ENCODE results near the gene PCDHA13.

PCDHA13 gene

DNA sequence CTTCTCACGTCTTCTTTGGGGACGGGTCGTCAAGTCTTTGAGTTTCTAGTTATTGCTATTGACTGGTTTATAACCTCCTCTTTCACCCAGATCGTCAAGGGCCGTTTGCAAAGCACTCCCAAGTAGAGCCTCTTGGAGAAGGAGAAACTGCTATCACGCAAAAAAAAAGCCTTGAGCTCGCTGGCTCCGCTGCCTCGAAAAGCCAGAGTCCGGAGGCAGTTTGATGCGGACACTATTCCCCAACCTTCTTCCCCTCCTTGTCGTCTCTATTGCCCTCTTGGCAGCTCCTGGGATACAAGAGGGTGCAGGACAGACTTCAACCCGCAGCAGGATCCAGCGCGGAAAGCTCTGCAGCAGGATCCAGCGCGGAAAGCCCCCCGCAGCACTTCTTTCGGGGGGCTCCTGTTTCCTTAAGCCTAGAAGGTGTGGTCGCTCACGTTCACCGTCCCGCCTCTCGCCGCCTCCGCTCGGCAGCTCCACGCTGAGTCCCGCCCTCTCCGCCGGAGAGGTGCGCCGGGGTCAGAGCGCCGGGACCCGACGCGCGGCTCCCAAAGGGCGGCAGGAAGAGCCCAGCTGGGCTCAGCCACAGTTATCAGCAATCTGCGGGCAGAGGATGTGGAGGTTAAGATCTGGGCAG is 44.0 kb downstream of the PCDHA13 start, which contains the start of gene PCDHAC1:
PCDHAC1 (plus strand) TSS at position 494 of the 637 bp plus-strand sequence. CDS start 594 bp downstream, outside the sequence.
- Histone ChIP-seq H3K4me3 (ENCODE audit: low read depth in 1 of 2, low read length in 2 of 2) (no peak within 1 kb of the TSS), H3K27ac (ENCODE audit: low read length) (no peak within 1 kb of the TSS), H3K27me3 (ENCODE audit: insufficient read depth, low read length, poor library complexity) (no peaks in the 10 kb centered on the region), H2AFZ (ENCODE audit: low read depth, low read length) (no peak within 1 kb of the TSS), H4K20me1 (ENCODE audit: insufficient read depth, low read length) (no peaks in the 10 kb centered on the region), H3K4me2 (ENCODE audit: insufficient read depth, low read length) (no peak within 1 kb of the TSS), H3K36me3 (ENCODE audit: insufficient read depth, low read length) (no peaks in the 10 kb centered on the region), H3K4me1 (ENCODE audit: insufficient read depth, low read length) (no peaks in the 10 kb centered on the region), H3K79me2 (ENCODE audit: insufficient read depth, low read length) (no peaks in the 10 kb centered on the region), H3K9ac (ENCODE audit: low read depth, low read length) (no peak within 1 kb of the TSS), H3K9me3 (ENCODE audit: insufficient read depth, low read length, severe bottlenecking) (peaks cover 4% of the 10 kb centered on the region)
- TF ChIP-seq EZH2 (IDR thresholded peaks at IDR 0.05; ENCODE audit: borderline replicate concordance, low read depth, low read length, severe bottlenecking), result no peak
- TF ChIP-seq, protein P1, sequence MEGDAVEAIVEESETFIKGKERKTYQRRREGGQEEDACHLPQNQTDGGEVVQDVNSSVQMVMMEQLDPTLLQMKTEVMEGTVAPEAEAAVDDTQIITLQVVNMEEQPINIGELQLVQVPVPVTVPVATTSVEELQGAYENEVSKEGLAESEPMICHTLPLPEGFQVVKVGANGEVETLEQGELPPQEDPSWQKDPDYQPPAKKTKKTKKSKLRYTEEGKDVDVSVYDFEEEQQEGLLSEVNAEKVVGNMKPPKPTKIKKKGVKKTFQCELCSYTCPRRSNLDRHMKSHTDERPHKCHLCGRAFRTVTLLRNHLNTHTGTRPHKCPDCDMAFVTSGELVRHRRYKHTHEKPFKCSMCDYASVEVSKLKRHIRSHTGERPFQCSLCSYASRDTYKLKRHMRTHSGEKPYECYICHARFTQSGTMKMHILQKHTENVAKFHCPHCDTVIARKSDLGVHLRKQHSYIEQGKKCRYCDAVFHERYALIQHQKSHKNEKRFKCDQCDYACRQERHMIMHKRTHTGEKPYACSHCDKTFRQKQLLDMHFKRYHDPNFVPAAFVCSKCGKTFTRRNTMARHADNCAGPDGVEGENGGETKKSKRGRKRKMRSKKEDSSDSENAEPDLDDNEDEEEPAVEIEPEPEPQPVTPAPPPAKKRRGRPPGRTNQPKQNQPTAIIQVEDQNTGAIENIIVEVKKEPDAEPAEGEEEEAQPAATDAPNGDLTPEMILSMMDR (IDR thresholded peaks at IDR 0.05; ENCODE audit: borderline replicate concordance, extremely low read depth, low read length, poor library complexity, severe bottlenecking), result no peak
- DNase-seq (no peak), ATAC-seq (ENCODE audit: insufficient read depth, low read depth) (no peak)

GRCh38 chr5:140926443-140927227 is 44.7 kb downstream of the PCDHA13 start:
- no peaks in the 10 kb centered on the region for H3K4me1 ChIP-seq (ENCODE audit: insufficient read depth, low read length)
- DNase-seq, result no peak
- TF ChIP-seq, protein P1 (IDR thresholded peaks at IDR 0.05; ENCODE audit: borderline replicate concordance, extremely low read depth, low read length, poor library complexity, severe bottlenecking), result no peak
- no peak for TF ChIP-seq EZH2 (IDR thresholded peaks at IDR 0.05; ENCODE audit: borderline replicate concordance, low read depth, low read length, severe bottlenecking)
- H3K27ac ChIP-seq (ENCODE audit: low read length), result no peak overlapping the region
- H3K36me3 ChIP-seq (ENCODE audit: insufficient read depth, low read length), result no peaks in the 10 kb centered on the region
- no peaks in the 10 kb centered on the region for H3K79me2 ChIP-seq (ENCODE audit: insufficient read depth, low read length)
- ATAC-seq (ENCODE audit: insufficient read depth, low read depth), result no peak
- no peak overlapping the region for H3K9ac ChIP-seq (ENCODE audit: low read depth, low read length)
- H2AFZ ChIP-seq (ENCODE audit: low read depth, low read length), result no peak overlapping the region
- H3K4me2 ChIP-seq (ENCODE audit: insufficient read depth, low read length), result no peak overlapping the region
- no peaks in the 10 kb centered on the region for H4K20me1 ChIP-seq (ENCODE audit: insufficient read depth, low read length)
- no peaks in the 10 kb centered on the region for H3K27me3 ChIP-seq (ENCODE audit: insufficient read depth, low read length, poor library complexity)
- H3K9me3 ChIP-seq (ENCODE audit: insufficient read depth, low read length, severe bottlenecking), result peaks cover 4% of the 10 kb centered on the region
- H3K4me3 ChIP-seq (ENCODE audit: low read depth in 1 of 2, low read length in 2 of 2), result no peak overlapping the region

GRCh38 chr5:140927228-140927573 is 45.3 kb downstream of the PCDHA13 start:
- ATAC-seq (ENCODE audit: insufficient read depth, low read depth) (no peak), DNase-seq (no peak)
- Histone ChIP-seq H3K36me3 (ENCODE audit: insufficient read depth, low read length) (no peaks in the 10 kb centered on the region), H3K4me3 (ENCODE audit: low read depth in 1 of 2, low read length in 2 of 2) (no peak overlapping the region), H3K9me3 (ENCODE audit: insufficient read depth, low read length, severe bottlenecking) (peaks cover 4% of the 10 kb centered on the region), H3K27ac (ENCODE audit: low read length) (no peak overlapping the region), H3K79me2 (ENCODE audit: insufficient read depth, low read length) (no peaks in the 10 kb centered on the region), H2AFZ (ENCODE audit: low read depth, low read length) (no peak overlapping the region), H4K20me1 (ENCODE audit: insufficient read depth, low read length) (no peaks in the 10 kb centered on the region), H3K27me3 (ENCODE audit: insufficient read depth, low read length, poor library complexity) (no peaks in the 10 kb centered on the region), H3K9ac (ENCODE audit: low read depth, low read length) (no peak overlapping the region), H3K4me2 (ENCODE audit: insufficient read depth, low read length) (no peak overlapping the region), H3K4me1 (ENCODE audit: insufficient read depth, low read length) (no peaks in the 10 kb centered on the region)
- no peak for TF ChIP-seq EZH2 (IDR thresholded peaks at IDR 0.05; ENCODE audit: borderline replicate concordance, low read depth, low read length, severe bottlenecking)
- TF ChIP-seq, protein P1 (IDR thresholded peaks at IDR 0.05; ENCODE audit: borderline replicate concordance, extremely low read depth, low read length, poor library complexity, severe bottlenecking), result no peak
